ENCODE measurements around the gene PYGB.

PYGB gene

GRCh38 chr20:25224941-25225340, 22.9 kb upstream of the PYGB start:
- Histone ChIP-seq H3K27me3 (replicated peaks) (no peaks in the 10 kb centered on the region), H3K36me3 (replicated peaks) (peaks cover 4% of the 10 kb centered on the region), H3K27ac (no peak overlapping the region), H3K4me3 (ENCODE audit: low read depth, low read length) (no peak overlapping the region)
- TF ChIP-seq, protein P1, sequence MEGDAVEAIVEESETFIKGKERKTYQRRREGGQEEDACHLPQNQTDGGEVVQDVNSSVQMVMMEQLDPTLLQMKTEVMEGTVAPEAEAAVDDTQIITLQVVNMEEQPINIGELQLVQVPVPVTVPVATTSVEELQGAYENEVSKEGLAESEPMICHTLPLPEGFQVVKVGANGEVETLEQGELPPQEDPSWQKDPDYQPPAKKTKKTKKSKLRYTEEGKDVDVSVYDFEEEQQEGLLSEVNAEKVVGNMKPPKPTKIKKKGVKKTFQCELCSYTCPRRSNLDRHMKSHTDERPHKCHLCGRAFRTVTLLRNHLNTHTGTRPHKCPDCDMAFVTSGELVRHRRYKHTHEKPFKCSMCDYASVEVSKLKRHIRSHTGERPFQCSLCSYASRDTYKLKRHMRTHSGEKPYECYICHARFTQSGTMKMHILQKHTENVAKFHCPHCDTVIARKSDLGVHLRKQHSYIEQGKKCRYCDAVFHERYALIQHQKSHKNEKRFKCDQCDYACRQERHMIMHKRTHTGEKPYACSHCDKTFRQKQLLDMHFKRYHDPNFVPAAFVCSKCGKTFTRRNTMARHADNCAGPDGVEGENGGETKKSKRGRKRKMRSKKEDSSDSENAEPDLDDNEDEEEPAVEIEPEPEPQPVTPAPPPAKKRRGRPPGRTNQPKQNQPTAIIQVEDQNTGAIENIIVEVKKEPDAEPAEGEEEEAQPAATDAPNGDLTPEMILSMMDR (IDR thresholded peaks at IDR 0.05; ENCODE audit: low read depth, low read length, missing control alignments) = no peak
- DNase-seq = no peak
- in situ Hi-C loops (cut with HindIII; ENCODE audit: low pct_ligation_motif_present, low sequenced_read_pairs) = no loop called here

DNA sequence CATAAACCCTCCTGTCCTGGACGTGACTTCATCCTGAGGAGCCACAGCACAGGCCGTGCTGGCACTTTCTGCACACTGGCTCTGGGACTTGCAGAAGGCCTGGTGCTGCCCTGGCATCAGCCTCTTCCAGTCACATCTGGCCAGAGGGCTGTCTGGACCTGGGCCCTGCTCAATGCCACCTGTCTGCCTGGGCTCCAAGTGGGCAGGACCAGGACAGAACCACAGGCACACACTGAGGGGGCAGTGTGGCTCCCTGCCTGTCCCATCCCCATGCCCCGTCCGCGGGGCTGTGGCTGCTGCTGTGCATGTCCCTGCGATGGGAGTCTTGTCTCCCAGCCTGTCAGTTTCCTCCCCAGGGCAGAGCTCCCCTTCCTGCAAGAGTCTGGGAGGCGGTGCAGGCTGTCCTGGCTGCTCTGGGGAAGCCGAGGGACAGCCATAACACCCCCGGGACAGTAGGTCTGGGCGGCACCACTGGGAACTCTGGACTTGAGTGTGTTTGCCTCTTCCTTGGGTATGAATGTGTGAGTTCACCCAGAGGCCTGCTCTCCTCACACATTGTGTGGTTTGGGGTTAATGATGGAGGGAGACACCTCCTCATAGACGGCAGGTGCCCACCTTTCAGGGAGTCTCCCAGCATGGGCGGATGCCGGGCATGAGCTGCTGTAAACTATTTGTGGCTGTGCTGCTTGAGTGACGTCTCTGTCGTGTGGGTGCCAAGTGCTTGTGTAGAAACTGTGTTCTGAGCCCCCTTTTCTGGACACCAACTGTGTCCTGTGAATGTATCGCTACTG, 22.0 kb upstream of the PYGB start:
- no peaks in the 10 kb centered on the region for H3K27me3 ChIP-seq (replicated peaks)

GRCh38 chr20:25226433-25227316, 21.2 kb upstream of the PYGB start:
- TF ChIP-seq, protein P1 (IDR thresholded peaks at IDR 0.05; ENCODE audit: low read depth, low read length, missing control alignments) = no peak
- DNase-seq = no peak
- Histone ChIP-seq H3K27ac (peak overlapping the region; percentile 34), H3K4me3 (ENCODE audit: low read depth, low read length) (no peak overlapping the region), H3K27me3 (replicated peaks) (no peaks in the 10 kb centered on the region), H3K36me3 (replicated peaks) (peaks cover 4% of the 10 kb centered on the region)
- in situ Hi-C loops (cut with HindIII; ENCODE audit: low pct_ligation_motif_present, low sequenced_read_pairs) = no loop called here

More for the DNA sequence above, 22.0 kb upstream of the PYGB start:
- H3K36me3 ChIP-seq (replicated peaks) = peaks cover 4% of the 10 kb centered on the region
- no peak overlapping the region for H3K4me3 ChIP-seq (ENCODE audit: low read depth, low read length)
- no peak for DNase-seq
- in situ Hi-C loops (cut with HindIII; ENCODE audit: low pct_ligation_motif_present, low sequenced_read_pairs) = no loop called here
- H3K27ac ChIP-seq = no peak overlapping the region
- TF ChIP-seq, protein P1 (IDR thresholded peaks at IDR 0.05; ENCODE audit: low read depth, low read length, missing control alignments) = no peak

GRCh38 chr20:25227317-25227831, 20.5 kb upstream of the PYGB start:
- peak overlapping the region; percentile 34 for H3K27ac ChIP-seq
- no peaks in the 10 kb centered on the region for H3K27me3 ChIP-seq (replicated peaks)
- TF ChIP-seq, protein P1 (IDR thresholded peaks at IDR 0.05; ENCODE audit: low read depth, low read length, missing control alignments) = no peak
- in situ Hi-C loops (cut with HindIII; ENCODE audit: low pct_ligation_motif_present, low sequenced_read_pairs) = no loop called here
- H3K4me3 ChIP-seq (ENCODE audit: low read depth, low read length) = no peak overlapping the region
- peaks cover 4% of the 10 kb centered on the region for H3K36me3 ChIP-seq (replicated peaks)
- peak; percentile 77 for DNase-seq

GRCh38 chr20:25229486-25230165, 18.3 kb upstream of the PYGB start:
- DNase-seq = no peak
- peaks cover 2% of the 10 kb centered on the region for H3K36me3 ChIP-seq (replicated peaks)
- no peak overlapping the region for H3K4me3 ChIP-seq (ENCODE audit: low read depth, low read length)
- TF ChIP-seq, protein P1 (IDR thresholded peaks at IDR 0.05; ENCODE audit: low read depth, low read length, missing control alignments) = no peak
- in situ Hi-C loops (cut with HindIII; ENCODE audit: low pct_ligation_motif_present, low sequenced_read_pairs) = no loop called here
- no peaks in the 10 kb centered on the region for H3K27me3 ChIP-seq (replicated peaks)
- no peak overlapping the region for H3K27ac ChIP-seq

Measured in brain microvascular endothelial cell (primary cell).